ENCODE measurements around the gene IL2RA. TPM values are rescaled to one million over a fixed set of nuclear protein-coding genes. Genes with fewer than 3 reads are reported as not detected.

The IL2RA gene
- total RNA-seq, 1 experiment from 2014 or later = not detected

- BruUV-seq (replicated peaks) = no TSS peak
- Histone ChIP-seq H3K9me3 (ENCODE audit: low read depth, low read length, poor library complexity, severe bottlenecking) (no peaks in the 10 kb centered on the region), H3K4me3 (ENCODE audit: low read depth, low read length, poor library complexity, severe bottlenecking) (no peak overlapping the region), H3K27me3 (replicated peaks; ENCODE audit: insufficient read depth, low read depth, low read length, poor library complexity) (peaks cover 50% of the 10 kb centered on the region), H3K36me3 (ENCODE audit: insufficient read depth, low read length, poor library complexity, severe bottlenecking) (no peaks in the 10 kb centered on the region), H3K4me1 (ENCODE audit: insufficient read depth, low read length, poor library complexity, severe bottlenecking) (no peaks in the 10 kb centered on the region), H3K27ac (ENCODE audit: low read depth, low read length, poor library complexity, severe bottlenecking) (no peak overlapping the region)
- intact Hi-C loops (cut with micrococcal nuclease; ENCODE audit: unreplicated experiment) = no loop called here
- CTCF ChIA-PET = no interaction called here
- POLR2A ChIA-PET (ENCODE audit: low non-redundant PET) = no interaction called here
- DNase-seq (ENCODE audit: low spot score) = no peak
- TF ChIP-seq CTCF (conservative IDR thresholded peaks at IDR 0.05; ENCODE audit: low read depth, low read length) = no peak
- no peak for TF ChIP-seq EZH2 (IDR thresholded peaks at IDR 0.05; ENCODE audit: borderline replicate concordance, low read depth, low read length, poor library complexity, severe bottlenecking)
Measured at GRCh38 chr10:6045878-6046772, 16.0 kb downstream of the IL2RA start.

GRCh38 chr10:6045314-6045848 lies 16.8 kb downstream of the IL2RA start:
- Histone ChIP-seq H3K36me3 (ENCODE audit: insufficient read depth, low read length, poor library complexity, severe bottlenecking) (no peaks in the 10 kb centered on the region), H3K4me3 (ENCODE audit: low read depth, low read length, poor library complexity, severe bottlenecking) (no peak overlapping the region), H3K4me1 (ENCODE audit: insufficient read depth, low read length, poor library complexity, severe bottlenecking) (no peaks in the 10 kb centered on the region), H3K9me3 (ENCODE audit: low read depth, low read length, poor library complexity, severe bottlenecking) (no peaks in the 10 kb centered on the region), H3K27ac (ENCODE audit: low read depth, low read length, poor library complexity, severe bottlenecking) (no peak overlapping the region), H3K27me3 (replicated peaks; ENCODE audit: insufficient read depth, low read depth, low read length, poor library complexity) (peaks cover 54% of the 10 kb centered on the region)
- no TSS peak for BruUV-seq (replicated peaks)
- intact Hi-C loops (cut with micrococcal nuclease; ENCODE audit: unreplicated experiment) = no loop called here
- CTCF ChIA-PET = no interaction called here
- no peak for DNase-seq (ENCODE audit: low spot score)
- TF ChIP-seq EZH2 (IDR thresholded peaks at IDR 0.05; ENCODE audit: borderline replicate concordance, low read depth, low read length, poor library complexity, severe bottlenecking) (no peak), CTCF (conservative IDR thresholded peaks at IDR 0.05; ENCODE audit: low read depth, low read length) (no peak)
- POLR2A ChIA-PET (ENCODE audit: low non-redundant PET) = no interaction called here

GRCh38 chr10:6044751-6045313 lies 17.3 kb downstream of the IL2RA start:
- H3K27ac ChIP-seq (ENCODE audit: low read depth, low read length, poor library complexity, severe bottlenecking) = no peak overlapping the region
- no peaks in the 10 kb centered on the region for H3K4me1 ChIP-seq (ENCODE audit: insufficient read depth, low read length, poor library complexity, severe bottlenecking)
- CTCF ChIA-PET = no interaction called here
- H3K9me3 ChIP-seq (ENCODE audit: low read depth, low read length, poor library complexity, severe bottlenecking) = no peaks in the 10 kb centered on the region
- H3K27me3 ChIP-seq (replicated peaks; ENCODE audit: insufficient read depth, low read depth, low read length, poor library complexity) = peaks cover 56% of the 10 kb centered on the region
- H3K36me3 ChIP-seq (ENCODE audit: insufficient read depth, low read length, poor library complexity, severe bottlenecking) = no peaks in the 10 kb centered on the region
- intact Hi-C loops (cut with micrococcal nuclease; ENCODE audit: unreplicated experiment) = no loop called here
- POLR2A ChIA-PET (ENCODE audit: low non-redundant PET) = no interaction called here
- no peak overlapping the region for H3K4me3 ChIP-seq (ENCODE audit: low read depth, low read length, poor library complexity, severe bottlenecking)
- TF ChIP-seq EZH2 (IDR thresholded peaks at IDR 0.05; ENCODE audit: borderline replicate concordance, low read depth, low read length, poor library complexity, severe bottlenecking) (no peak), CTCF (conservative IDR thresholded peaks at IDR 0.05; ENCODE audit: low read depth, low read length) (no peak)
- no TSS peak for BruUV-seq (replicated peaks)
- no peak for DNase-seq (ENCODE audit: low spot score)

All from A673 (cell line).